IMR-90 (cell line): ENCODE results near the gene ITGA6. TPM values are rescaled to one million over a fixed set of nuclear protein-coding genes. Genes with fewer than 3 reads are reported as not detected.

Experiments
- ATAC-seq: fragments of 200-7000 bp; cut with Tn5 transposase; 2 replicates; pipeline ENCODE4 v1.9.1; 2020; ENCODE audit warnings: low read depth, mild to moderate bottlenecking, moderate library complexity
- BruUV-seq: library from RNA; stranded (reverse); fragments of 400-500 nt; replicated peaks from 2 replicates; lab custom pipeline; 2021; lab: Mats Ljungman, UMichigan
- CTCF ChIA-PET: fragments of 300-600 bp; formaldehyde crosslinking; extraction: SDS; loops from one replicate; lab custom pipeline; 2021; ENCODE audit warnings: antibody characterized with exemption; lab: Yijun Ruan, JAX
- POLR2A ChIA-PET: fragments of 300-600 bp; sonication (Branson Sonifier 250); formaldehyde crosslinking; loops from one replicate; lab custom pipeline; 2022; ENCODE audit warnings: antibody characterized with exemption; ENCODE audit not compliant: unreplicated experiment; lab: Charles Lee
- DNase-seq: peaks from one replicate; pipeline ENCODE4 v3.0.0; 2013
- H2AFZ ChIP-seq: replicated peaks from 2 replicates; pipeline ENCODE3; 2013; ENCODE audit warnings: low read length, mild to moderate bottlenecking; ENCODE audit not compliant: poor library complexity
- H2AK5ac ChIP-seq: 2 replicates; pipeline ENCODE4 v1.6.1; 2013; ENCODE audit warnings: low read depth, low read length, inconsistent platforms
- H2AK9ac ChIP-seq: replicated peaks from 2 replicates; pipeline ENCODE3; 2013; ENCODE audit warnings: mild to moderate bottlenecking, low read depth, low read length, moderate library complexity; ENCODE audit not compliant: poor library complexity
- H2BK120ac ChIP-seq: 2 replicates; pipeline ENCODE4 v1.6.1; 2013; ENCODE audit warnings: low read depth, low read length, inconsistent platforms
- H2BK15ac ChIP-seq: 3 replicates; pipeline ENCODE4 v1.6.1; 2013; ENCODE audit warnings: low read depth, low read length, inconsistent platforms
- H2BK20ac ChIP-seq: 2 replicates; pipeline ENCODE4 v1.6.1; 2013; ENCODE audit warnings: low read depth, mild to moderate bottlenecking, inconsistent platforms, low read length, moderate library complexity
- H2BK5ac ChIP-seq: 2 replicates; pipeline ENCODE4 v1.6.1; 2013; ENCODE audit warnings: mild to moderate bottlenecking, low read depth, low read length, inconsistent platforms; ENCODE audit not compliant: poor library complexity, severe bottlenecking
- H3K14ac ChIP-seq: replicated peaks from 2 replicates; pipeline ENCODE4 v1.6.1; 2013; ENCODE audit warnings: low read depth, low read length, inconsistent platforms
- H3K18ac ChIP-seq: 2 replicates; pipeline ENCODE4 v1.6.1; 2013; ENCODE audit warnings: low read depth, low read length, control low read depth
- H3K23ac ChIP-seq: 2 replicates; pipeline ENCODE4 v1.6.1; 2013; ENCODE audit warnings: low read depth, low read length, inconsistent platforms
- H3K27ac ChIP-seq: 2 replicates; pipeline ENCODE4 v1.5.1; 2013; ENCODE audit warnings: mild to moderate bottlenecking, control low read depth, low read length; ENCODE audit not compliant: insufficient read depth
- H3K27me3 ChIP-seq: 2 replicates; pipeline ENCODE4 v1.6.1; 2013; ENCODE audit warnings: low read length; ENCODE audit not compliant: control insufficient read depth, insufficient read depth
- H3K36me3 ChIP-seq: 2 replicates; pipeline ENCODE4 v1.6.1; 2013; ENCODE audit warnings: low read length, mixed read lengths; ENCODE audit not compliant: control insufficient read depth, insufficient read depth
- H3K4ac ChIP-seq: 2 replicates; pipeline ENCODE4 v1.6.1; 2013; ENCODE audit warnings: low read depth, low read length, inconsistent platforms
- H3K4me1 ChIP-seq: 2 replicates; pipeline ENCODE4 v1.6.1; 2013; ENCODE audit warnings: low read length, mixed read lengths; ENCODE audit not compliant: control insufficient read depth, insufficient read depth
- H3K4me2 ChIP-seq: 2 replicates; pipeline ENCODE4 v1.6.1; 2013; ENCODE audit warnings: low read depth, mild to moderate bottlenecking, control low read depth, low read length, moderate library complexity
- H3K4me3 ChIP-seq: 2 replicates; pipeline ENCODE4 v1.5.1; 2013; ENCODE audit warnings: low read depth, mild to moderate bottlenecking, control low read depth, low read length, moderate library complexity; ENCODE audit not compliant: insufficient read depth
- H3K56ac ChIP-seq: 2 replicates; pipeline ENCODE4 v1.6.1; 2013; ENCODE audit warnings: low read length, inconsistent platforms; ENCODE audit not compliant: insufficient read depth; ENCODE audit errors: extremely low read depth
- H3K79me1 ChIP-seq, 2 experiments: 2 replicates each; pipeline ENCODE4 v1.6.1; 2013; ENCODE audit warnings: low read length in 2 of 2, inconsistent platforms in 1 of 2, low read depth in 1 of 2
- H3K9ac ChIP-seq: 2 replicates; pipeline ENCODE4 v1.6.1; 2013; ENCODE audit warnings: low read depth, low read length, control low read depth
- H3K9me1 ChIP-seq: 2 replicates; pipeline ENCODE4 v1.6.1; 2013; ENCODE audit warnings: low read length, inconsistent platforms; ENCODE audit not compliant: insufficient read depth
- H3K9me3 ChIP-seq: 2 replicates; pipeline ENCODE4 v1.6.1; 2013; ENCODE audit warnings: low read length; ENCODE audit not compliant: control insufficient read depth, insufficient read depth
- H4K20me1 ChIP-seq: 2 replicates; pipeline ENCODE4 v1.6.1; 2013; ENCODE audit warnings: low read length, inconsistent platforms; ENCODE audit not compliant: insufficient read depth
- H4K5ac ChIP-seq: 2 replicates; pipeline ENCODE4 v1.6.1; 2013; ENCODE audit warnings: mild to moderate bottlenecking, low read depth, low read length, control low read depth
- H4K8ac ChIP-seq, 2 experiments: 2 replicates each; pipeline ENCODE4 v1.6.1; 2013; ENCODE audit warnings: low read depth in 2 of 2, low read length in 2 of 2, control low read depth in 1 of 2, inconsistent platforms in 1 of 2
- H4K91ac ChIP-seq: 2 replicates; pipeline ENCODE4 v1.6.1; 2013; ENCODE audit warnings: low read depth, low read length, inconsistent platforms; ENCODE audit not compliant: insufficient read depth
- BHLHE40 ChIP-seq: fragments of 150-350 bp; IDR thresholded peaks from 2 replicates; pipeline ENCODE4 v1.6.1; 2016; ENCODE audit warnings: mild to moderate bottlenecking, low read depth, low read length
- CHD1 ChIP-seq: IDR thresholded peaks from 2 replicates; pipeline ENCODE4 v1.6.1; 2012; ENCODE audit warnings: low read depth, low read length, improper control_type of control experiment
- FOS ChIP-seq: fragments of 150-350 bp; IDR thresholded peaks from 2 replicates; pipeline ENCODE4 v1.6.1; 2016; ENCODE audit warnings: low read depth, low read length
- MAZ ChIP-seq: IDR thresholded peaks from 2 replicates; pipeline ENCODE4 v1.6.1; 2012; ENCODE audit warnings: low read depth, mild to moderate bottlenecking, low read length, improper control_type of control experiment, moderate library complexity, borderline replicate concordance
- MXI1 ChIP-seq: IDR thresholded peaks from 2 replicates; pipeline ENCODE4 v1.6.1; 2012; ENCODE audit warnings: low read depth, mild to moderate bottlenecking, low read length, moderate library complexity, borderline replicate concordance
- NFE2L2 ChIP-seq: fragments of 150-350 bp; IDR thresholded peaks from 2 replicates; pipeline ENCODE4 v1.6.1; 2016; ENCODE audit warnings: low read depth, mild to moderate bottlenecking, low read length
- RAD21 ChIP-seq: IDR thresholded peaks from 2 replicates; pipeline ENCODE4 v1.6.1; 2012; ENCODE audit warnings: low read length, improper control_type of control experiment
- RCOR1 ChIP-seq: IDR thresholded peaks from 2 replicates; pipeline ENCODE4 v1.6.1; 2012; ENCODE audit warnings: mild to moderate bottlenecking, low read length, improper control_type of control experiment; ENCODE audit not compliant: insufficient replicate concordance
- RFX5 ChIP-seq: IDR thresholded peaks from 2 replicates; pipeline ENCODE4 v1.8.0; 2012; ENCODE audit warnings: low read depth, mild to moderate bottlenecking, low read length, moderate library complexity
- WGBS, 2 experiments: methylation state at CpG; one replicate each; pipeline versions ENCODE4 v1.1.5 to v1.1.7; 2013; ENCODE audit warnings: missing lambda C conversion rate in 2 of 2; ENCODE audit not compliant: insufficient read length in 1 of 2; ENCODE audit errors: extremely low coverage in 2 of 2; 5-methylcytosine and 5-hydroxymethylcytosine counted together
- dilution Hi-C: fragments of 300-500 bp; cut with HindIII; formaldehyde crosslinking; loops from one replicate; pipeline ENCODE4 v1.14.3; 2018; ENCODE audit warnings: low sequenced_read_pairs; ENCODE audit not compliant: unreplicated experiment
- in situ Hi-C: fragments of 300-500 bp; cut with MboI; formaldehyde crosslinking; loops from 3 replicates; pipeline ENCODE4 v1.14.3; 2019; ENCODE audit warnings: low sequenced_read_pairs, inconsistent platforms, mixed read lengths
- intact Hi-C: fragments of 100-400 bp; cut with micrococcal nuclease; formaldehyde crosslinking; loops from 2 replicates; pipeline ENCODE4 v1.10.0; 2022
- polyA plus RNA-seq, 3 experiments: library from polyadenylated mRNA; depleted of rRNA; stranded (reverse); fragments of >200 nt; gene quantifications; 2 replicates each; pipeline ENCODE4 v1.2.3, GENCODE V29; 2012; ENCODE audit warnings: low replicate concordance in 1 of 3
- total RNA-seq: library from RNA; depleted of rRNA; stranded (reverse); fragments of >200 nt; gene quantifications from 2 replicates; pipeline ENCODE4 v1.2.3, GENCODE V29; 2012
- TF ChIP-seq, protein P1 (sequence below): fragments of 150-350 bp; IDR thresholded peaks from 2 replicates; pipeline ENCODE4 v1.6.1; 2016; ENCODE audit warnings: low read depth, mild to moderate bottlenecking, low read length, moderate library complexity, borderline replicate concordance
- TF ChIP-seq, protein P2 (sequence below): fragments of 150-350 bp; IDR thresholded peaks from 2 replicates; pipeline ENCODE4 v1.6.1; 2017; ENCODE audit warnings: mild to moderate bottlenecking, antibody characterized with exemption, low read length, low read depth

ITGA6 gene
- total and polyA plus RNA-seq, 2 of the 4 experiments (the other 2 are of a cell fraction), result 12.5 to 43.9 TPM

DNA sequence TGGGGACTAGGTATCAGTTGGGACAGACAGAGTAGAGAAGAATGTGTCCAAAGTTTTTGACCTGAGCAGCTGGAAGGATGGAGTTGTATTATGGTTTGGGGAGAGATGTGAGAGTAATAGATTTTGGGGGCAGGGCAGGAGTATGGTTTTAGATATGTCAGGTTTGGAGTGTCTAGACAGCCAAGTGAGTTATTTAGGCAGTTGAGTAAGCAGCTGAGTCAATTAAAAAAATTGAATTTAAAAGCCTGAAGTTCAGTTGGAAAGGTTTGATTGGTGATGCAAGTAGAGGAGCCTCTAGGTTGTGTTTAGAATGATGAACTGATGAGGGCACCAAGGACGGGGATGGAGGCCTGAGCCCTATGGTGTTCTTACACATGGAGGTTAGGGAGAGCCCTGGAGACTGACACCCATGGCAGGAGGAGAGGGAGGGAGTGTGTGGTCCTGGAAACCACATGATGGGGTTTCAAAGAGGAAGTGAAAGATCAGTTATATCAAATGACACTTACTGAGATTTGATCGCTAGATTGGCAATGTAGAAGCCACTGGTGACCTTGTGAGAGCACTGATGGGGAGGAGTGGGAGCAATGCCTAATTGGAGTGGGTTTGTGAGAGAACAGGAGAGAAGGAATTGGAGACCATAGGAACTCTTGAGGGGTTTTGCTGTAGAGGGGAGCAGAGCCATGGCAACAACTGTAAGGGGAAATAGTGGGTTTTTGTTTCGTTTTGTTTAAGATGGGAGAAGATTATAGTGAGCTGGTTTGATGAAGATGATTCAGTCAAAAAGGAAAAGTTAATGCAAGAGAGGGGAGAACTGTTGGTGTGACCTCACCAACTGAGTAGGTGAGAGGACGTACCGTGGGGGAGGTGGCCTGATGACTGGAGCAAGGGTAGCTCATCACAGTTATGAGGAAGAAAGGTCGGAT is 10.3 kb downstream of the ITGA6 start (continued):
- TF ChIP-seq MAZ (no peak), CHD1 (no peak)

DNA sequence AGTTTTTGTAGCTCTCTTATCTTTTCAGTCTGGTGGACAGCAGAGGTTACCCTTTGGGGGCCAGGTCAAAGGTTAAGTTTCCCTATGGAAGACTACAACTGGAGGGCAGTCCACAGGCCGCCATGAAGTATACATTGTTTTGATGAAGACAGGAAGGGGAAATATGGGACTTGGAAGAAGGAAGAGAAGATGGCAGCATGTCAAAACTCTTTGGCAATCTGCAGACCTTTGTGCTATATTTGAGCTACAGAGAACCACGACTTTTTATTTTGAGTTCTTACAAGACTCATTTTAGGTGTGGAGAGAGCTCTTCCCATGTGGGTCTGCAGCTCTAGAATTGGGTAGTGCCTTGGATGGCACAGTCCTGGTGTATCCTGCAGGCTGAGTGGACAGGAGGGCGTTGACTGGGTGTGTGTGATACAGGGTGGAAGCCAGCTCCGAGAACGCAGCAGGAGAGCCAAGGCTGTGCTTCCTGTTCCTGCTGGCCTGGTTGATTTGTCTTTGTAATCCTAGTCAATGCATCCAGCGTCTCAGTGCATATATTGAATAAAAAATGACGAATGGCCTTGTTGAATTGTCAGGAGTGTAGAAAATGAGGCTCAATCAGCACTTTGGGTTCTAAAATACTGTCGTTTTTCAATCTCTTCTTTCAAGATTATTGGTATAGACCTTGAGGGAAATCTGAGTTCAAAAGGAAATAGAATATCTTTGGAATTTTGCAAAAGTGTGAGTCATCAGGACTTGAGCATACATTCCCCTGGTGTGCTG is 11.5 kb downstream of the ITGA6 start:
- in situ Hi-C loops (no loop called here), dilution Hi-C loops (no loop called here), intact Hi-C loops (no loop called here)
- H2BK120ac ChIP-seq, result peak overlapping the region; percentile 71
- H3K4me2 ChIP-seq, result peak overlapping the region; percentile 48
- peak overlapping the region in 1 of 2 experiments; percentile 60; a peak in 2 of 4 replicates for H4K8ac ChIP-seq
- H2AK5ac ChIP-seq, result peak overlapping the region; percentile 73
- H3K27me3 ChIP-seq, result no peaks in the 10 kb centered on the region
- BruUV-seq, result no TSS peak
- DNase-seq (peak; percentile 71), ATAC-seq (peak; percentile 57)
- peak overlapping the region; percentile 81 for H2BK5ac ChIP-seq
- peak overlapping the region; percentile 85; the same call in 1 of the 2 replicates for H4K5ac ChIP-seq
- H4K91ac ChIP-seq, result peak overlapping the region; percentile 33
- no peak overlapping the region for H3K23ac ChIP-seq
- peaks cover 28 to 74% of the 10 kb centered on the region in 2 experiments for H3K79me1 ChIP-seq
- H4K20me1 ChIP-seq, result 0 out of 2 replicates have a peak, but pooled peaks cover 9% of the 10 kb centered on the region
- peak overlapping the region; percentile 76 for H3K14ac ChIP-seq
- 0 out of 2 replicates have a peak overlapping the region, but pooled peaks have one; percentile 14 for H3K56ac ChIP-seq
- peak overlapping the region; percentile 63 for H2AFZ ChIP-seq
- peak overlapping the region; percentile 54 for H3K27ac ChIP-seq
- H3K9ac ChIP-seq, result no peak overlapping the region
- H3K4me3 ChIP-seq, result no peak overlapping the region
- CTCF ChIA-PET, result interaction anchor here (3.3 kb wide), 1 partner anchor 23 kb away, joined by 14 read pairs; no protein-coding TSS in a partner anchor
- H3K4me1 ChIP-seq, result peaks cover 11% of the 10 kb centered on the region
- H3K18ac ChIP-seq, result peak overlapping the region; percentile 79
- H3K9me1 ChIP-seq, result peaks cover 26% of the 10 kb centered on the region
- peak overlapping the region; percentile 87; the same call in 1 of the 2 replicates for H2BK20ac ChIP-seq
- WGBS, 2 experiments, result 91% methylated on average over 4 of the region's 8 CpGs; no CpG with 5 or more reads in 1 of the 2 experiments
- H3K9me3 ChIP-seq, result no peaks in the 10 kb centered on the region
- peak overlapping the region; percentile 78 for H3K4ac ChIP-seq
- H2BK15ac ChIP-seq, result peak overlapping the region; percentile 71; the same call in 1 of the 3 replicates
- POLR2A ChIA-PET, result no interaction called here
- no peaks in the 10 kb centered on the region for H3K36me3 ChIP-seq
- peak overlapping the region; percentile 15 for H2AK9ac ChIP-seq
- no peak for TF ChIP-seq RCOR1
- TF ChIP-seq, protein P1, sequence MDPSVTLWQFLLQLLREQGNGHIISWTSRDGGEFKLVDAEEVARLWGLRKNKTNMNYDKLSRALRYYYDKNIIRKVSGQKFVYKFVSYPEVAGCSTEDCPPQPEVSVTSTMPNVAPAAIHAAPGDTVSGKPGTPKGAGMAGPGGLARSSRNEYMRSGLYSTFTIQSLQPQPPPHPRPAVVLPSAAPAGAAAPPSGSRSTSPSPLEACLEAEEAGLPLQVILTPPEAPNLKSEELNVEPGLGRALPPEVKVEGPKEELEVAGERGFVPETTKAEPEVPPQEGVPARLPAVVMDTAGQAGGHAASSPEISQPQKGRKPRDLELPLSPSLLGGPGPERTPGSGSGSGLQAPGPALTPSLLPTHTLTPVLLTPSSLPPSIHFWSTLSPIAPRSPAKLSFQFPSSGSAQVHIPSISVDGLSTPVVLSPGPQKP, result no peak
- TF ChIP-seq MXI1, result no peak
- no peak for TF ChIP-seq MAZ
- TF ChIP-seq RFX5, result no peak
- TF ChIP-seq RAD21, result no peak
- no peak for TF ChIP-seq NFE2L2
- peak; percentile 78 for TF ChIP-seq FOS
- no peak; the same call in 1 of the 2 replicates for TF ChIP-seq BHLHE40
- TF ChIP-seq, protein P2, sequence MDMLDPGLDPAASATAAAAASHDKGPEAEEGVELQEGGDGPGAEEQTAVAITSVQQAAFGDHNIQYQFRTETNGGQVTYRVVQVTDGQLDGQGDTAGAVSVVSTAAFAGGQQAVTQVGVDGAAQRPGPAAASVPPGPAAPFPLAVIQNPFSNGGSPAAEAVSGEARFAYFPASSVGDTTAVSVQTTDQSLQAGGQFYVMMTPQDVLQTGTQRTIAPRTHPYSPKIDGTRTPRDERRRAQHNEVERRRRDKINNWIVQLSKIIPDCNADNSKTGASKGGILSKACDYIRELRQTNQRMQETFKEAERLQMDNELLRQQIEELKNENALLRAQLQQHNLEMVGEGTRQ, result no peak
